Vagina (tissue), 2 donors: Measurements from ENCODE around the gene MTARC2.
"Not testable (repeated sequence)": the region's sequence is repeated elsewhere in the genome, so short reads cannot be mapped to it uniquely, and the experiment has no call there.

Source experiments
- CTCF ChIP-seq, 3 experiments: fragments of 450-650 bp in 2 of 3; fragments of 200-600 bp in 1 of 3; sonication (generic) in 1 of 3; IDR thresholded peaks; one replicate each; pipeline ENCODE4 v1.5.1; 2017 to 2019; ENCODE audit warnings: antibody characterized with exemption in 3 of 3, mild to moderate bottlenecking in 2 of 3, moderate library complexity in 2 of 3
- POLR2A ChIP-seq, 2 donors: fragments of 450-650 bp; IDR thresholded peaks; one replicate each; pipeline ENCODE4 v1.6.1; 2017; ENCODE audit warnings: antibody characterized with exemption in 2 of 2, mild to moderate bottlenecking in 2 of 2, moderate library complexity in 2 of 2
- POLR2AphosphoS5 ChIP-seq, 2 donors: sonication (generic); formaldehyde crosslinking; IDR thresholded peaks; one replicate each; pipeline ENCODE4 v1.9.0; 2017; ENCODE audit warnings: antibody characterized with exemption in 2 of 2, mild to moderate bottlenecking in 2 of 2, low read depth in 1 of 2; ENCODE audit not compliant: insufficient read depth in 1 of 2

GRCh38 chr1:220715986-220716385 lies 32.1 kb upstream of the MTARC2 start:
- not testable (repeated sequence) for TF ChIP-seq POLR2A (IDR thresholded peaks at IDR 0.05); CTCF (IDR thresholded peaks at IDR 0.05); POLR2AphosphoS5 (IDR thresholded peaks at IDR 0.05; ENCODE audit: insufficient read depth in 1 of 2, low read depth in 1 of 2)
